Activated naive CD8-positive, alpha-beta T cell (primary cell): ENCODE data around the gene RHBDD1.

ENCODE experiments used
- H3K27ac Mint-ChIP-seq: one replicate; pipeline ENCODE4 v1.8.0; 2021; ENCODE audit warnings: mixed read lengths
- H3K27me3 Mint-ChIP-seq: one replicate; pipeline ENCODE4 v1.8.0; 2021; ENCODE audit warnings: mixed read lengths
- H3K36me3 Mint-ChIP-seq: one replicate; pipeline ENCODE4 v1.8.0; 2021; ENCODE audit warnings: mixed read lengths
- H3K4me1 Mint-ChIP-seq: one replicate; pipeline ENCODE4 v1.8.0; 2021; ENCODE audit warnings: low read depth, mixed read lengths
- H3K4me3 Mint-ChIP-seq: one replicate; pipeline ENCODE4 v1.8.0; 2021; ENCODE audit warnings: mild to moderate bottlenecking, mixed read lengths
- H3K9me3 Mint-ChIP-seq: one replicate; pipeline ENCODE4 v1.8.0; 2021; ENCODE audit warnings: low read depth, mixed read lengths

The RHBDD1 gene

GRCh38 chr2:226943862-226944620 is 108.2 kb downstream of the RHBDD1 start:
- H3K27me3 Mint-ChIP-seq, result no peaks in the 10 kb centered on the region
- H3K9me3 Mint-ChIP-seq, result peaks cover 4% of the 10 kb centered on the region
- no peak overlapping the region for H3K27ac Mint-ChIP-seq
- no peaks in the 10 kb centered on the region for H3K4me1 Mint-ChIP-seq
- no peak overlapping the region for H3K4me3 Mint-ChIP-seq
- H3K36me3 Mint-ChIP-seq, result peaks cover 41% of the 10 kb centered on the region

DNA sequence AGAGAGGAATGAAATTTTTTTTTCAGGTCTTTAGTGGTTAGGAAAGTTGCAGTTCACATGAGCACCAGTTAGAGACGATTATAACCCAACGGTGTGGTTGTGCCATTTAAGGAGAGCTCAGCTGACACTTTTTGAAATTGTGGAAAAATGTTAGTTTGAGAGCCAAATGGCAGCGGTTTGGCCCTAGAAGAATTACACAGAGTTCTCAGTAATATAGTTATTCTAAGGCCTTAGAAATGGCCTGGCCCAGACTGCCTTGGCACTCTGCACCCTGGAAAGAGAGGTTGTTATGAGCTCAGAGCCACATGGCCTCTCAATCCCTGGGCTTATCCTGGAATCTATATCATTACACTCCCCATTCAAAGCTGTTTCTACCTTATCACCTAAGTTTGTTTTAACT is 117.4 kb downstream of the RHBDD1 start:
- no peaks in the 10 kb centered on the region for H3K27me3 Mint-ChIP-seq
- H3K4me3 Mint-ChIP-seq, result no peak overlapping the region
- H3K9me3 Mint-ChIP-seq, result peaks cover 19% of the 10 kb centered on the region
- H3K4me1 Mint-ChIP-seq, result peaks cover 19% of the 10 kb centered on the region
- no peak overlapping the region for H3K27ac Mint-ChIP-seq
- H3K36me3 Mint-ChIP-seq, result peaks cover 46% of the 10 kb centered on the region

DNA sequence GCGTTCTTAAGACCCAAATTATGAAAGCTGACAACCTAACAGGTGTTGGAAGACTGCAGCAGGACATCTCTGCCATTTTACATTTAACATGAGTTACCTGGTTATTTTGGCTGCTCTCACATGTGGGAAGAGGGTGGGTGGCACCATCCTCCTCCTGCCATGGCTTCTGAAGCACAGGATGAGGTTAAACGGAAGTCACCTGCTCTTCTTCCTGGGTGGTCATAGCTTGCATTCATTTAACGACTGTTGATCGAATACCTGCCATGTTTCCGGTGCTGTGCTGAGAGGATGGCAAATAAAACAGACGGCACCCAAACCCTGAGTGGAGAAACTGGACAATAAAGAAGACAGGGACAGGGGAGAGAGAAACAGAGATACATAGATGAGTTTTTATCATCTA is 118.0 kb downstream of the RHBDD1 start:
- Mint-ChIP-seq H3K27ac (no peak overlapping the region), H3K36me3 (peaks cover 46% of the 10 kb centered on the region), H3K4me1 (peaks cover 19% of the 10 kb centered on the region), H3K9me3 (peaks cover 22% of the 10 kb centered on the region), H3K27me3 (no peaks in the 10 kb centered on the region), H3K4me3 (peak overlapping the region; percentile 5)

- H3K36me3 Mint-ChIP-seq, result peaks cover 40% of the 10 kb centered on the region
- H3K9me3 Mint-ChIP-seq, result peaks cover 25% of the 10 kb centered on the region
- H3K27ac Mint-ChIP-seq, result no peak overlapping the region
- no peaks in the 10 kb centered on the region for H3K27me3 Mint-ChIP-seq
- no peak overlapping the region for H3K4me3 Mint-ChIP-seq
- H3K4me1 Mint-ChIP-seq, result peaks cover 15% of the 10 kb centered on the region
Observed at GRCh38 chr2:226956659-226957058, 120.8 kb downstream of the RHBDD1 start.

GRCh38 chr2:226959418-226959817 is 123.6 kb downstream of the RHBDD1 start:
- H3K9me3 Mint-ChIP-seq, result peaks cover 22% of the 10 kb centered on the region
- H3K27me3 Mint-ChIP-seq, result no peaks in the 10 kb centered on the region
- peaks cover 34% of the 10 kb centered on the region for H3K36me3 Mint-ChIP-seq
- peaks cover 1% of the 10 kb centered on the region for H3K4me1 Mint-ChIP-seq
- no peak overlapping the region for H3K27ac Mint-ChIP-seq
- H3K4me3 Mint-ChIP-seq, result no peak overlapping the region

DNA sequence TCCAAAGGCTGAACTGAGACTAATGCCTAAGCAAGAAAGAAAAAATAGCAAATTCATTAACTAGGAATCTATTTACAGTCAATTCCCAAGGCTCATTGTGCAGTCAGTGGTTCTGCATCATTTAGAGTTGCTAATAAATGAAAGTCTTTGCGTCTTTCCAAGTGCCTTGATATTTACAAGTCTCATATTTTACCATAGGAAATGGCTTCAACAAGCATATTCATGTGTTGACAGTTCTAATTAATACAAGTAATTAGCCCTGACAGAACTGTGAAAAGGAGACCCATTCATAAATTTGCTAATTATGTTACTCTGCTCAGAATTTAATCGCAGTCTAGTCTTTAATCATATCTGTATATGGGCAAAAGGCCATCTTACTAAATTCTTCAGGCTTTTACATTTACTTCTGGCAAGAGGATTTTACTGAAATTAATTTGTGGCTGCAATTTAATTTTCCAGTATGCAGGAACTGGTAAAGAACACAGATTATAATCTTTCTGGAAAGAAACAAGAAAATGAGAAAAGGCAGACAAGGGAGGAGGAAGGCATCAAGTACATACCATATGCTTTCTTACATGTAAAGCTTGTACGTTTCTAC is 126.4 kb downstream of the RHBDD1 start:
- Mint-ChIP-seq H3K27me3 (no peaks in the 10 kb centered on the region), H3K27ac (no peak overlapping the region), H3K4me1 (peaks cover 1% of the 10 kb centered on the region), H3K4me3 (no peak overlapping the region), H3K9me3 (peaks cover 16% of the 10 kb centered on the region), H3K36me3 (peaks cover 20% of the 10 kb centered on the region)

- Mint-ChIP-seq H3K36me3 (peaks cover 16% of the 10 kb centered on the region), H3K4me3 (no peak overlapping the region), H3K9me3 (peaks cover 7% of the 10 kb centered on the region), H3K4me1 (peaks cover 3% of the 10 kb centered on the region), H3K27me3 (no peaks in the 10 kb centered on the region), H3K27ac (no peak overlapping the region)
Observed at GRCh38 chr2:226963528-226963927, 127.7 kb downstream of the RHBDD1 start.

DNA sequence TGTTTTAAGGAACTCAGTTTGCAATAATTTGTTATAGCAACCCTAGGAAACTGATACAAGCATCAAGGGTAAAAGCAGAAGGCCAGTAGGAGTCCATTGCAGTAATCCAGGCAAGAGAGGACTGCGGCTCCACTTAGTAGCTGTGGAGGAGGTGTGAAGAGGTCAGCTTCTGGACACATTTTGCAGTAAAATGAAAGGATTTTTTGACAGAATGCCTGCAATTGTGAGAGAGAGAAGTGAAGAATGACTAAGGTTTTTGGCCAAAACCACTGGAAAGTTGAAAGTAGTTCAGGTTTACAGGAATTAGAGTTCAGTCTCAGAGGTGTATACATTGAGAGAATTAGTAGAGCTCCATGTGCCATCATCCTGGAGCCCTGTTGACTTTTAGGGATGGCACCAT is 129.5 kb downstream of the RHBDD1 start:
- no peak overlapping the region for H3K4me3 Mint-ChIP-seq
- peaks cover 16% of the 10 kb centered on the region for H3K36me3 Mint-ChIP-seq
- no peak overlapping the region for H3K27ac Mint-ChIP-seq
- H3K9me3 Mint-ChIP-seq, result no peaks in the 10 kb centered on the region
- no peaks in the 10 kb centered on the region for H3K27me3 Mint-ChIP-seq
- peaks cover 16% of the 10 kb centered on the region for H3K4me1 Mint-ChIP-seq

DNA sequence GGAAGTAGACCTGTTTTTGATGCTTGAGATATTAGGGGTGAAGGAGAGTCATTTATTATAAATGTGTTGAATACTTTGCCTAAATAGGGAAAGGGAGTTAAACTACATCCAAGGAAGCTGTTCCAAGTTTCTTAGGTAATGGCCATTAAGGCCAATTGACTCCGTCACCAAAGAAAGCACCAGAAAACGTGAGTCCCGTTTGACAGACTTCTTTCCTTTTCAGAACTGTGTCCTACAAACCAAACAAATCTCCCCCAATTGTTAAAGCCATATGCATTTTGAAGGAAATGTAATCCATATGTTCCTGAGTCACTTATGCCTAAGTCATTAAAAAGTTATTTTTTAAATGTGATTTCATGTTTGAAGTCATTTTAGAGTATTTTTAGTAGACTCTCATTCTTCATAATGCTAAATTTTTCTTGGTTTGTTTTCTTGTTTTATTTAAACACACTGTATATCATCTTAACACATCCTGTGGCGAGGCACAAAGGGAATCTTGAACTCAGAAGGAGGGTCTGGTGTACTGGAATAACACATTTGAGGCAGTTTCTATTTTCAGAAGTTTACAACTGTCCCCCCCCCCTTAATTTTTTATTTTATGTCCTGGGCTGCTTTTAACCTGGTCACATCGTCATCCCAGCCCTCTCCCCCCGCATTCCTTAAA is 133.7 kb downstream of the RHBDD1 start:
- H3K27ac Mint-ChIP-seq, result no peak overlapping the region
- peaks cover 31% of the 10 kb centered on the region for H3K4me1 Mint-ChIP-seq
- peaks cover 17% of the 10 kb centered on the region for H3K36me3 Mint-ChIP-seq
- no peaks in the 10 kb centered on the region for H3K27me3 Mint-ChIP-seq
- no peaks in the 10 kb centered on the region for H3K9me3 Mint-ChIP-seq
- H3K4me3 Mint-ChIP-seq, result no peak overlapping the region

- Mint-ChIP-seq H3K4me3 (peak overlapping the region; percentile 14), H3K4me1 (peaks cover 31% of the 10 kb centered on the region), H3K27me3 (no peaks in the 10 kb centered on the region), H3K9me3 (no peaks in the 10 kb centered on the region), H3K27ac (no peak overlapping the region), H3K36me3 (peaks cover 20% of the 10 kb centered on the region)
Observed at GRCh38 chr2:226970362-226970761, 134.5 kb downstream of the RHBDD1 start.

DNA sequence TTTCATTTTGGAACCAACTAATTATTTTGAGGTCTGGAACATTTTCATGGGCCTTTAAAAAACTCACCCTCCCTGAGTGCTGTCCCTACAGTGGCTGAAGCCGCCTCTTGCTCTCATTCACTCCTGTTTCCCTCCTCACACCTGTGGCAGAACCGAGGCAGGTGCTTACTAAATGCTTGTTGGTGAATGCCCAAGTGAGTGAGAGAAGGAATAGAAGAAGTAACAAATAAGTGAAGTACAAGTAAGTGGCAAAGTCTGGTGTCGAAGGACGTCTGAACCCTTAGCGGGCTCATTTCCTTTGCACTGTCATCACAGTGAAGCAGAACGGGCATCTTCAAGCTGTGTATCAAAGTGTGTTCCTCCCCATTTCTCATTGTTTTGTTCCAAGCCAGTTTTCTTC is 135.2 kb downstream of the RHBDD1 start:
- H3K4me1 Mint-ChIP-seq, result peaks cover 31% of the 10 kb centered on the region
- no peaks in the 10 kb centered on the region for H3K9me3 Mint-ChIP-seq
- H3K27me3 Mint-ChIP-seq, result no peaks in the 10 kb centered on the region
- no peak overlapping the region for H3K4me3 Mint-ChIP-seq
- H3K36me3 Mint-ChIP-seq, result peaks cover 24% of the 10 kb centered on the region
- no peak overlapping the region for H3K27ac Mint-ChIP-seq

DNA sequence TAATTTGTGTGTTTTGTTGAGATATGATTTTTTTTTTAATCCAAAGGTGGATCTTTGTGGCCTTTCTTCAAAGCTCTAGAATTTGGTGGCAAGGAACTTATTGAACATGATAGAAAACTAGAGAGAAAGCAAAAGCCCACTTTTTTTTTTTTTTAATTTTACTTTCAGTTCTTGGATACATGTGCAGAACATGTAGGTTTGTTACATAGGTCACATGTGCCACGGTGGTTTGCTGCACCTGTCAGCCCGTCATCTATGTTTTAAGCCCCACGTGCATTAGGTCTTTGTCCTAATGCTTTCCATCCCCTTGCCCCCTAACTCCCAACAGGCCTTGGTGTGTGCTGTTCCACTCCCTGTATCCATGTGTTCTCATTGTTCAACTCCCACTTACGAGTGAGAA is 135.9 kb downstream of the RHBDD1 start:
- Mint-ChIP-seq H3K4me3 (no peak overlapping the region), H3K36me3 (peaks cover 26% of the 10 kb centered on the region), H3K27me3 (no peaks in the 10 kb centered on the region), H3K27ac (no peak overlapping the region), H3K9me3 (no peaks in the 10 kb centered on the region), H3K4me1 (peaks cover 36% of the 10 kb centered on the region)

DNA sequence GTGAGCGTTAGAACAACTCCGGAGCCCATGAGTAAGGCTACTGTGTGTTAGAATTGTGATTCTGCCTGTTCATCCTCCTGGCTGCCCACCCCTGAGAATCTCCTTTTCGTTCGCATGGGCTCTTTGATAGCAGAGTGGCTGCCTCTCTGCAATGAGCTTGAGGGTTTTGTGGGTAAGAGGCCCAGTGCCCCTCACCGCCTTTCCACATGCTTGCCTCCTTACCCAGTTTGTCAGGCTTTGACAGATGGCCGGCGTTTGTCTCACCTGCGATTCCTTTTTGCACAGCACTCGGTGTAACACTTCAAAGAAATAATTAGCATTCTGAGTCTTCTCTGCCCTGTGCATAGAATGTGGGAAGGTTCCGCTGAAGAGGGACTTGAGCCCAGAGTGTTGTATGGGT is 138.0 kb downstream of the RHBDD1 start:
- no peaks in the 10 kb centered on the region for H3K9me3 Mint-ChIP-seq
- no peak overlapping the region for H3K27ac Mint-ChIP-seq
- H3K4me1 Mint-ChIP-seq, result peaks cover 37% of the 10 kb centered on the region
- no peak overlapping the region for H3K4me3 Mint-ChIP-seq
- H3K36me3 Mint-ChIP-seq, result peaks cover 27% of the 10 kb centered on the region
- H3K27me3 Mint-ChIP-seq, result no peaks in the 10 kb centered on the region

- Mint-ChIP-seq H3K9me3 (no peaks in the 10 kb centered on the region), H3K4me3 (no peak overlapping the region), H3K27me3 (no peaks in the 10 kb centered on the region), H3K27ac (no peak overlapping the region), H3K36me3 (peaks cover 25% of the 10 kb centered on the region), H3K4me1 (peaks cover 21% of the 10 kb centered on the region)
Observed at GRCh38 chr2:226977775-226978190, 141.9 kb downstream of the RHBDD1 start.

DNA sequence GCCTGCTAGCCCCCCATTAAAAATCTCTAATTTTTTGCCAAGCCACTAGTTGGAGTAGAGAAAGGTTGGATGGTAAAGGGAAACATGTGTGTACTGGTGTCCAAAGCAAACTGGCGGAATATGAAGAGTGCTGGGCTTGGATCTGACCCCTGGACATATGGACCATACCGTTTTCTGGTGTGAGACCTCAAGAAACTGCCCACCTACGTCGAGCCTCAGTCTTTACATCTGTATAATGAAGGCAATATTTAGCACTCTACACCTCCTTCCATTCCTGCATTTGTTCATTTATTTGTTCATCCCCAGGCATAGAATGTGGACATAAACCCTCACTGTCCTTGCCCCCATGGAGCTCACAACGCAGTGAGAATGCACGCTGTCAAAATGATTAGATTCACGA is 142.4 kb downstream of the RHBDD1 start:
- no peak overlapping the region for H3K4me3 Mint-ChIP-seq
- no peaks in the 10 kb centered on the region for H3K27me3 Mint-ChIP-seq
- H3K27ac Mint-ChIP-seq, result no peak overlapping the region
- H3K36me3 Mint-ChIP-seq, result peaks cover 25% of the 10 kb centered on the region
- peaks cover 20% of the 10 kb centered on the region for H3K4me1 Mint-ChIP-seq
- no peaks in the 10 kb centered on the region for H3K9me3 Mint-ChIP-seq
